Measurements from ENCODE around the gene FDXR. TPM values are rescaled to one million over a fixed set of nuclear protein-coding genes. Genes with fewer than 3 reads are reported as not detected.

Gene FDXR
- total RNA-seq, 1 donor from 2014 or later, result 5.5 TPM

GRCh38 chr17:74853048-74853397 is 19.8 kb downstream of the FDXR start:
- no peaks in the 10 kb centered on the region for H3K36me3 Mint-ChIP-seq (ENCODE audit: low read depth)
- DNase-seq, result no peak
- ChIA-PET CTCF (no interaction called here), POLR2A (interaction anchor here (0.6 kb wide), 1 partner anchor 13 kb away, joined by 7 read pairs; no protein-coding TSS in a partner anchor)
- peaks cover 7% of the 10 kb centered on the region for H3K4me1 Mint-ChIP-seq
- no peak overlapping the region for H3K27ac Mint-ChIP-seq
- no peak for TF ChIP-seq CTCF (IDR thresholded peaks at IDR 0.05)
- intact Hi-C loops (cut with micrococcal nuclease), result no loop called here
- H3K27me3 Mint-ChIP-seq, result peaks cover 62% of the 10 kb centered on the region
- no peak for ATAC-seq (ENCODE audit: low read depth)
- no peak overlapping the region for H3K4me3 Mint-ChIP-seq
- H3K9me3 Mint-ChIP-seq, result no peaks in the 10 kb centered on the region

GRCh38 chr17:74852237-74853047 is 20.4 kb downstream of the FDXR start:
- DNase-seq (no peak), ATAC-seq (ENCODE audit: low read depth) (peak; percentile 82)
- CTCF ChIA-PET, result no interaction called here
- TF ChIP-seq CTCF (IDR thresholded peaks at IDR 0.05), result no peak
- no peaks in the 10 kb centered on the region for H3K36me3 Mint-ChIP-seq (ENCODE audit: low read depth)
- intact Hi-C loops (cut with micrococcal nuclease), result no loop called here
- POLR2A ChIA-PET, result interaction anchor here (0.6 kb wide), 2 partner anchors 12 to 154 kb away, joined by 3 to 7 read pairs; no protein-coding TSS in a partner anchor
- no peaks in the 10 kb centered on the region for H3K9me3 Mint-ChIP-seq
- peaks cover 58% of the 10 kb centered on the region for H3K27me3 Mint-ChIP-seq
- H3K4me3 Mint-ChIP-seq, result peak overlapping the region; percentile 46
- H3K4me1 Mint-ChIP-seq, result peaks cover 7% of the 10 kb centered on the region
- no peak overlapping the region for H3K27ac Mint-ChIP-seq

GRCh38 chr17:74851612-74852236 is 21.1 kb downstream of the FDXR start:
- no peaks in the 10 kb centered on the region for H3K36me3 Mint-ChIP-seq (ENCODE audit: low read depth)
- ATAC-seq (ENCODE audit: low read depth), result no peak
- ChIA-PET POLR2A (interaction anchor here (0.6 kb wide), 1 partner anchor 155 kb away, joined by 3 read pairs; no protein-coding TSS in a partner anchor), CTCF (no interaction called here)
- H3K27ac Mint-ChIP-seq, result no peak overlapping the region
- peaks cover 51% of the 10 kb centered on the region for H3K27me3 Mint-ChIP-seq
- no peak for DNase-seq
- H3K4me3 Mint-ChIP-seq, result no peak overlapping the region
- H3K4me1 Mint-ChIP-seq, result peaks cover 7% of the 10 kb centered on the region
- intact Hi-C loops (cut with micrococcal nuclease), result no loop called here
- no peak for TF ChIP-seq CTCF (IDR thresholded peaks at IDR 0.05)
- no peaks in the 10 kb centered on the region for H3K9me3 Mint-ChIP-seq

GRCh38 chr17:74850914-74851313 is 21.9 kb downstream of the FDXR start:
- CTCF ChIA-PET, result interaction anchor here (0.9 kb wide), 1 partner anchor 8 kb away, joined by 3 read pairs; no protein-coding TSS in a partner anchor
- H3K27me3 Mint-ChIP-seq, result peaks cover 51% of the 10 kb centered on the region
- H3K9me3 Mint-ChIP-seq, result no peaks in the 10 kb centered on the region
- no peaks in the 10 kb centered on the region for H3K36me3 Mint-ChIP-seq (ENCODE audit: low read depth)
- POLR2A ChIA-PET, result no interaction called here
- DNase-seq (no peak), ATAC-seq (ENCODE audit: low read depth) (no peak)
- TF ChIP-seq CTCF (IDR thresholded peaks at IDR 0.05), result no peak
- H3K4me3 Mint-ChIP-seq, result no peak overlapping the region
- intact Hi-C loops (cut with micrococcal nuclease), result no loop called here
- no peak overlapping the region for H3K27ac Mint-ChIP-seq
- peaks cover 7% of the 10 kb centered on the region for H3K4me1 Mint-ChIP-seq

GRCh38 chr17:74850310-74850709 is 22.5 kb downstream of the FDXR start:
- Mint-ChIP-seq H3K9me3 (no peaks in the 10 kb centered on the region), H3K36me3 (ENCODE audit: low read depth) (no peaks in the 10 kb centered on the region), H3K27ac (no peak overlapping the region), H3K27me3 (peaks cover 51% of the 10 kb centered on the region), H3K4me3 (no peak overlapping the region), H3K4me1 (peaks cover 7% of the 10 kb centered on the region)
- ATAC-seq (ENCODE audit: low read depth) (no peak), DNase-seq (no peak)
- no peak for TF ChIP-seq CTCF (IDR thresholded peaks at IDR 0.05)
- intact Hi-C loops (cut with micrococcal nuclease), result no loop called here
- ChIA-PET CTCF (interaction anchor here (0.9 kb wide), 1 partner anchor 9 kb away, joined by 3 read pairs; no protein-coding TSS in a partner anchor), POLR2A (no interaction called here)

Data from activated B cell treated with CpG ODN at 0.5 μM for 24 hours (primary cell).